ENCODE measurements around the gene MYBPC2.

DNA sequence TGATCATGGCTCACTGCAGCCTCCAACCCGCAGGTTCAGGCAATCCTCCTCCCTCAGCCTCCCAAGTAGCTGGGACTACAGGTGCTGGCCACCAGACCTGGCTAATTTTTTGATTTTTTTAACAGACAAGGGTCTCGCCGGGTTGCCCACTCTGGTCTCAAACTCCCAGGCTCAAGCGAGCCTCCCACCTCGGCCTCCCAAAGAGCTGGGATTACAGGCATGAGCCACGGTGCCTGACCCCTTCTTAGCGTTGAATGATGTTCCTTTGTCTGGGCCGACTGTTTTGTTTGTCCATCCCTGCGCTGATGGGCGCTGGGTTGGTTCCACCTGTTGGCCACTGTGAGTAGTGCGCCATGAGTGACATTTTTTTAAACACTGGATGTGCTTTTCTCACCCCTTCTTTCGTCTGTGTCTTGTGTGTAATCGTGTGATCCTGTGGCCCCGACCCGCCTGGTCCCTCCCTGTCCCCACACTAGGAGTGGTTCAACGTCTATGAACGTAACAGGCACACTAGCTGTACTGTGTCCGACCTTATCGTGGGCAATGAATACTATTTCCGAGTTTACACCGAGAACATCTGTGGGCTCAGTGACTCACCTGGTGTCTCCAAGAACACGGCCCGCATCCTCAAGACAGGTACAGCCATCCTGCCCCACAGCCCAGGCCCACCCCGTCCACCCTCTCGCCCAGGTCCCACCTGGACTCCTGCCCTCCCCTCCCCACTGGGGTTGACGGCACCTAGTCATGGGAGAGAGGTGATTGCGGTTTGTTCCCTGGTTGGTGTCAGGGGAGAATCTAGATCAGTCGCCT is 28.6 kb downstream of the MYBPC2 start:
- TF ChIP-seq ZNF274 (IDR thresholded peaks at IDR 0.05; ENCODE audit: low read depth, low read length) = no peak
- no peak for TF ChIP-seq YY1 (IDR thresholded peaks at IDR 0.05; ENCODE audit: insufficient read depth, insufficient read length)
- no peak for TF ChIP-seq SUZ12 (IDR thresholded peaks at IDR 0.05; ENCODE audit: extremely low read depth, insufficient read depth, insufficient read length)

All from NT2/D1 (cell line).